SK-N-SH (cell line): Measurements from ENCODE around the gene CFAP92. TPM values are rescaled to one million over a fixed set of nuclear protein-coding genes. Genes with fewer than 3 reads are reported as not detected.

Experiments
- CTCF ChIA-PET: fragments of 300-600, 350-600 bp; formaldehyde crosslinking; extraction: SDS; loops from one replicate; lab custom pipeline; 2021; lab: Yijun Ruan, JAX
- POLR2A ChIA-PET: fragments of 350-600 bp; sonication (Branson Sonifier 250); formaldehyde crosslinking; extraction: SDS; loops from one replicate; lab custom pipeline; 2020; ENCODE audit warnings: antibody characterized with exemption, inconsistent platforms; lab: Yijun Ruan, JAX
- DNase-seq: peaks from one replicate; pipeline ENCODE4 v3.0.0; 2012
- H2AFZ ChIP-seq: fragments of 200-600 bp; sonication (generic); 2 replicates; pipeline ENCODE4 v1.8.1; 2016; ENCODE audit warnings: antibody characterized with exemption, mild to moderate bottlenecking, low read depth
- H3F3A ChIP-seq: fragments of 200-600 bp; sonication (generic); replicated peaks from 2 replicates; pipeline ENCODE3; 2016; ENCODE audit warnings: antibody characterized with exemption, mild to moderate bottlenecking; ENCODE audit not compliant: insufficient read depth
- H3K27ac ChIP-seq, 2 experiments: fragments of 200-500 bp in 1 of 2; fragments of 200-600 bp in 1 of 2; sonication (Bioruptor generic) in 1 of 2; sonication (generic), shearing (Covaris generic) in 1 of 2; 2 replicates each; pipeline versions ENCODE4 v1.5.1 to v1.6.1; 2014 to 2016; ENCODE audit warnings: low read depth in 2 of 2, inconsistent platforms in 1 of 2, low read length in 1 of 2, mild to moderate bottlenecking in 1 of 2, mixed read lengths in 1 of 2
- H3K27me3 ChIP-seq: fragments of 200-600 bp; sonication (generic), shearing (Covaris generic); 2 replicates; pipeline ENCODE4 v1.6.1; 2016; ENCODE audit warnings: mixed run types; ENCODE audit not compliant: insufficient read depth
- H3K36me3 ChIP-seq, 2 experiments: fragments of 200-500 bp in 1 of 2; fragments of 200-600 bp in 1 of 2; sonication (Bioruptor generic) in 1 of 2; sonication (generic) in 1 of 2; replicated peaks in 1 of 2; 2 replicates each; pipeline versions ENCODE3 to v1.5.1; 2014 to 2016; ENCODE audit warnings: low read length in 1 of 2, mild to moderate bottlenecking in 1 of 2; ENCODE audit not compliant: insufficient read depth in 2 of 2, control insufficient read depth in 1 of 2
- H3K4me1 ChIP-seq, 2 experiments: fragments of 200-500 bp in 1 of 2; fragments of 200-600 bp in 1 of 2; sonication (Bioruptor generic) in 1 of 2; sonication (generic), shearing (Covaris generic) in 1 of 2; 2 replicates each; pipeline versions ENCODE4 v1.5.1 to v1.6.1; 2014 to 2016; ENCODE audit warnings: low read depth in 1 of 2, low read length in 1 of 2, mixed run types in 1 of 2; ENCODE audit not compliant: insufficient read depth in 2 of 2, control insufficient read depth in 1 of 2
- H3K4me2 ChIP-seq: fragments of 200-600 bp; sonication (generic), shearing (Covaris generic); 2 replicates; pipeline ENCODE4 v1.6.1; 2017; ENCODE audit warnings: mixed run types
- H3K4me3 ChIP-seq, 2 experiments: fragments of 200-500 bp in 1 of 2; fragments of 200-600 bp in 1 of 2; sonication (Bioruptor generic) in 1 of 2; sonication (generic), shearing (Covaris generic) in 1 of 2; 2 replicates each; pipeline versions ENCODE4 v1.5.1 to v1.8.1; 2014 to 2016; ENCODE audit warnings: low read depth in 2 of 2, inconsistent platforms in 1 of 2, low read length in 1 of 2, mild to moderate bottlenecking in 1 of 2, mixed read lengths in 1 of 2, moderate library complexity in 1 of 2
- H3K79me2 ChIP-seq: fragments of 200-600 bp; sonication (generic); 2 replicates; pipeline ENCODE4 v1.8.1; 2017; ENCODE audit warnings: mild to moderate bottlenecking; ENCODE audit not compliant: insufficient read depth
- H3K9ac ChIP-seq: fragments of 200-600 bp; sonication (generic); 2 replicates; pipeline ENCODE4 v1.6.1; 2017; ENCODE audit warnings: mixed run types
- H3K9me2 ChIP-seq: fragments of 200-600 bp; sonication (generic); 2 replicates; pipeline ENCODE4 v1.6.1; 2017; ENCODE audit warnings: mixed run types
- H3K9me3 ChIP-seq: fragments of 200-600 bp; sonication (generic); 2 replicates; pipeline ENCODE4 v1.6.1; 2017; ENCODE audit warnings: mixed run types, mild to moderate bottlenecking, moderate library complexity
- H4K20me1 ChIP-seq: fragments of 200-600 bp; sonication (generic); 2 replicates; pipeline ENCODE4 v1.6.1; 2017; ENCODE audit warnings: mild to moderate bottlenecking, mixed run types; ENCODE audit not compliant: insufficient read depth
- EP300 ChIP-seq, 2 experiments: IDR thresholded peaks; 2 replicates each; pipeline versions ENCODE4 v1.4.0 to v1.6.1; 2012; ENCODE audit warnings: borderline replicate concordance in 1 of 2, low read depth in 1 of 2, low read length in 1 of 2
- FOXM1 ChIP-seq: IDR thresholded peaks from 2 replicates; pipeline ENCODE4 v1.4.0; 2012; ENCODE audit warnings: low read depth, mild to moderate bottlenecking
- MXI1 ChIP-seq: IDR thresholded peaks from 2 replicates; pipeline ENCODE4 v1.6.1; 2012; ENCODE audit warnings: mild to moderate bottlenecking, low read depth, low read length, improper control_type of control experiment
- SIN3A ChIP-seq: IDR thresholded peaks from 2 replicates; pipeline ENCODE4 v1.6.1; 2012; ENCODE audit warnings: low read depth, mild to moderate bottlenecking, low read length, moderate library complexity, borderline replicate concordance
- TCF12 ChIP-seq: IDR thresholded peaks from 2 replicates; pipeline ENCODE4 v1.4.0; 2012
- YY1 ChIP-seq: IDR thresholded peaks from 2 replicates; pipeline ENCODE4 v1.4.0; 2012; ENCODE audit warnings: low read depth, mild to moderate bottlenecking
- WGBS: methylation state at CpG from one replicate; pipeline ENCODE4 v1.1.6; 2017; ENCODE audit warnings: low lambda C conversion rate; 5-methylcytosine and 5-hydroxymethylcytosine counted together
- polyA plus RNA-seq, 3 experiments: library from polyadenylated mRNA; depleted of rRNA; stranded (reverse); fragments of >200 nt; gene quantifications; 2 replicates each; pipeline ENCODE4 v1.2.3, GENCODE V29; 2012
- TF ChIP-seq, protein P1 (sequence below): IDR thresholded peaks from 2 replicates; pipeline ENCODE4 v1.4.0; 2012; ENCODE audit warnings: low read depth, borderline replicate concordance
- TF ChIP-seq, protein P2 (sequence below): IDR thresholded peaks from 2 replicates; pipeline ENCODE4 v1.6.1; 2012; ENCODE audit warnings: mild to moderate bottlenecking, low read depth, low read length, moderate library complexity
- TF ChIP-seq, protein P3 (sequence below): fragments of 200-600 bp; sonication (generic); IDR thresholded peaks from 2 replicates; pipeline ENCODE4 v1.6.1; 2017; ENCODE audit warnings: antibody characterized with exemption, mild to moderate bottlenecking, moderate library complexity

Gene CFAP92
- polyA plus RNA-seq, 1 of the 3 experiments (the other 2 are of a cell fraction): not detected

DNA sequence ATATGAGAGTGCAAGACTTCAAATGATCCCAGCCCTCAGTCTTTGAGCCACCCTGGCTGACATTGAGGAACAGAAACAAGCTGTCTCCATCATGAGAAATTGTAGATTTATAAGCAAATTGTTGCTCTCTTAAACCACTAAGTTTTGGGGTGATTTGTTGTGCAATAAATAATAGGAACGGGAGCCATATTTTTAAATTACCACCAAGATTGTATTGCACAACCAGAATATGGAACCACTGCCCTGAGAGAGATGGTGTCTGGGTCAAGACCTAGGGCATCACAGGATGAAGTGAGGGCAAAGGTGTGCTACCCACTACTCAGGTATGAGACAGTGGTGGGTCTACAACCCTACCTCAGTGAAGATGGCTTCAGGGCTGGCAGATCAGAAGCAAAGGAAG is 2.3 kb upstream of the CFAP92 start:
- no peak for DNase-seq
- no peaks in the 10 kb centered on the region for H3K9me2 ChIP-seq
- no peaks in the 10 kb centered on the region for H3F3A ChIP-seq
- WGBS: 60% methylated on average over 1 of the region's 1 CpG
- ChIA-PET CTCF (interaction anchor here (1.1 to 5.4 kb wide), 2 partner anchors 26 to 31 kb away, joined by 3 to 43 read pairs; no protein-coding TSS in a partner anchor), POLR2A (no interaction called here)
- H3K27me3 ChIP-seq: peaks cover 38% of the 10 kb centered on the region
- no peak overlapping the region for H3K4me3 ChIP-seq
- H3K9ac ChIP-seq: no peak overlapping the region
- H4K20me1 ChIP-seq: no peaks in the 10 kb centered on the region
- no peak overlapping the region for H3K4me2 ChIP-seq
- peaks cover 0 to 15% of the 10 kb centered on the region in 2 experiments; a peak in 1 of 4 replicates for H3K4me1 ChIP-seq
- no peak overlapping the region for H3K27ac ChIP-seq
- H3K79me2 ChIP-seq: no peaks in the 10 kb centered on the region
- H3K9me3 ChIP-seq: no peaks in the 10 kb centered on the region
- H2AFZ ChIP-seq: no peak overlapping the region
- no peak for TF ChIP-seq MXI1
- no peak for TF ChIP-seq YY1
- no peak for TF ChIP-seq SIN3A
- TF ChIP-seq, protein P1, sequence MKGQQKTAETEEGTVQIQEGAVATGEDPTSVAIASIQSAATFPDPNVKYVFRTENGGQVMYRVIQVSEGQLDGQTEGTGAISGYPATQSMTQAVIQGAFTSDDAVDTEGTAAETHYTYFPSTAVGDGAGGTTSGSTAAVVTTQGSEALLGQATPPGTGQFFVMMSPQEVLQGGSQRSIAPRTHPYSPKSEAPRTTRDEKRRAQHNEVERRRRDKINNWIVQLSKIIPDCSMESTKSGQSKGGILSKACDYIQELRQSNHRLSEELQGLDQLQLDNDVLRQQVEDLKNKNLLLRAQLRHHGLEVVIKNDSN: no peak
- no peak for TF ChIP-seq TCF12
- TF ChIP-seq, all 33 proteins: peak for 0
- no peaks in the 10 kb centered on the region for H3K36me3 ChIP-seq

- no peak overlapping the region for H3K4me3 ChIP-seq
- no peaks in the 10 kb centered on the region for H3K36me3 ChIP-seq
- no peaks in the 10 kb centered on the region for H3K79me2 ChIP-seq
- peaks cover 0 to 15% of the 10 kb centered on the region in 2 experiments; a peak in 1 of 4 replicates for H3K4me1 ChIP-seq
- H2AFZ ChIP-seq: no peak overlapping the region
- H3K27me3 ChIP-seq: peaks cover 34% of the 10 kb centered on the region
- H4K20me1 ChIP-seq: no peaks in the 10 kb centered on the region
- TF ChIP-seq, protein P1: no peak
- no peak for TF ChIP-seq FOXM1
- TF ChIP-seq, all 33 proteins: peak for 0
- CTCF ChIA-PET: interaction anchor here (0.9 to 5.4 kb wide), 4 partner anchors 12 to 58 kb away, joined by 3 to 43 read pairs (median 4); no protein-coding TSS in a partner anchor
- Histone ChIP-seq H3K9me2 (no peaks in the 10 kb centered on the region), H3K4me2 (no peak overlapping the region), H3K9me3 (no peaks in the 10 kb centered on the region), H3K27ac (no peak overlapping the region), H3K9ac (no peak overlapping the region), H3F3A (no peaks in the 10 kb centered on the region)
- WGBS: 100% methylated on average over 1 of the region's 1 CpG
- POLR2A ChIA-PET: no interaction called here
- DNase-seq: no peak
Observed at GRCh38 chr3:128995737-128996136, 1.9 kb upstream of the CFAP92 start.

DNA sequence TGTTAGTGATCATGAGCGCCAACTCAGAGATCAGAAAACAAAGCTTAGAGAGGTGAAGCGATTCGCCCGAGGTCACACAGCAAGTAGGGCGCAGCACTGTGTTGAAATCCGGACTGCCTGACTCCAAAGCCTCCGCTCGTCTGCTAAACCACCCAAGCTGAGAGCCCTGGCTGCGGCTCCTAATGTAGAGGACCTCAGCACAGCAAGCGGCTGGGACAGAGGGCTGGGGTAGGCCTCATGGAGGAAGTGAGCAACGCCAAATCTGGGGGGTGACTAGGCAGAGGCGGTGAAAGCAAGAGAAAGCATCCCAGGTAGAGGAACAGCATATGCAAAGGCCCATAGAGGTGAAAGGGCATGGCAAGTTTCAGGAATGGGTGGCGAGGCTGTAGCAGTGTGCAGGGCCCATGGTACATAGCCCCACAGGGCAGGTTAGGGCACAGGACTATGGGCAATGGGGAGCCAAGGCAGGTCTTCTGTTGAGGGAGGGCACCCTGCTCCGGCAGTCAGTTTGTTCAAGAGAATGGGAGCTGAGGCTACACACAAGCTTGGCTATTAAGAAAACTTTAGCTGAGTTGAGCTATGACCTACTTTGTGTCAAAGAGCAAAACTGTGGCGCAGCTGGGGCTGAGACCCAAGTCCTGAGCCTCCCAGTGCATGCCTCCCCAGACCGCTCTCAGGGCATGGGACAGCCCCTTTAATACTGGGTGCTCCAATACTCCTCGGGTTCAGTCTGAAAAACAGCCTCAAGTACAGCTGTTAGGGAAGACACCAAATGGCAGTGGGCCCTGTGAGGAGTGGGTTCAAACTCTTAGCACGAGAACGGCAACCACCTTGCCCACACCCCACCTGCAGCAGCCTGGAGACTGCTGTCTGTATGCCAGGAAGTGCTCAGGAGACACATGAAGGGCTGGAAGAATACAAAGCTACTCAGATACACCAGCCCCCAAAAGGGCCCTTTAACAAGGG is 988 bp upstream of the CFAP92 start:
- no peak overlapping the region; the same call in 1 of the 2 replicates for H2AFZ ChIP-seq
- TF ChIP-seq EP300 (IDR thresholded peaks at IDR 0.05; ENCODE audit: borderline replicate concordance in 1 of 2, low read depth in 1 of 2, low read length in 1 of 2) (no peak), SIN3A (no peak), TCF12 (no peak), YY1 (no peak)
- TF ChIP-seq, protein P2, sequence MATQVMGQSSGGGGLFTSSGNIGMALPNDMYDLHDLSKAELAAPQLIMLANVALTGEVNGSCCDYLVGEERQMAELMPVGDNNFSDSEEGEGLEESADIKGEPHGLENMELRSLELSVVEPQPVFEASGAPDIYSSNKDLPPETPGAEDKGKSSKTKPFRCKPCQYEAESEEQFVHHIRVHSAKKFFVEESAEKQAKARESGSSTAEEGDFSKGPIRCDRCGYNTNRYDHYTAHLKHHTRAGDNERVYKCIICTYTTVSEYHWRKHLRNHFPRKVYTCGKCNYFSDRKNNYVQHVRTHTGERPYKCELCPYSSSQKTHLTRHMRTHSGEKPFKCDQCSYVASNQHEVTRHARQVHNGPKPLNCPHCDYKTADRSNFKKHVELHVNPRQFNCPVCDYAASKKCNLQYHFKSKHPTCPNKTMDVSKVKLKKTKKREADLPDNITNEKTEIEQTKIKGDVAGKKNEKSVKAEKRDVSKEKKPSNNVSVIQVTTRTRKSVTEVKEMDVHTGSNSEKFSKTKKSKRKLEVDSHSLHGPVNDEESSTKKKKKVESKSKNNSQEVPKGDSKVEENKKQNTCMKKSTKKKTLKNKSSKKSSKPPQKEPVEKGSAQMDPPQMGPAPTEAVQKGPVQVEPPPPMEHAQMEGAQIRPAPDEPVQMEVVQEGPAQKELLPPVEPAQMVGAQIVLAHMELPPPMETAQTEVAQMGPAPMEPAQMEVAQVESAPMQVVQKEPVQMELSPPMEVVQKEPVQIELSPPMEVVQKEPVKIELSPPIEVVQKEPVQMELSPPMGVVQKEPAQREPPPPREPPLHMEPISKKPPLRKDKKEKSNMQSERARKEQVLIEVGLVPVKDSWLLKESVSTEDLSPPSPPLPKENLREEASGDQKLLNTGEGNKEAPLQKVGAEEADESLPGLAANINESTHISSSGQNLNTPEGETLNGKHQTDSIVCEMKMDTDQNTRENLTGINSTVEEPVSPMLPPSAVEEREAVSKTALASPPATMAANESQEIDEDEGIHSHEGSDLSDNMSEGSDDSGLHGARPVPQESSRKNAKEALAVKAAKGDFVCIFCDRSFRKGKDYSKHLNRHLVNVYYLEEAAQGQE: no peak
- TF ChIP-seq, protein P3, sequence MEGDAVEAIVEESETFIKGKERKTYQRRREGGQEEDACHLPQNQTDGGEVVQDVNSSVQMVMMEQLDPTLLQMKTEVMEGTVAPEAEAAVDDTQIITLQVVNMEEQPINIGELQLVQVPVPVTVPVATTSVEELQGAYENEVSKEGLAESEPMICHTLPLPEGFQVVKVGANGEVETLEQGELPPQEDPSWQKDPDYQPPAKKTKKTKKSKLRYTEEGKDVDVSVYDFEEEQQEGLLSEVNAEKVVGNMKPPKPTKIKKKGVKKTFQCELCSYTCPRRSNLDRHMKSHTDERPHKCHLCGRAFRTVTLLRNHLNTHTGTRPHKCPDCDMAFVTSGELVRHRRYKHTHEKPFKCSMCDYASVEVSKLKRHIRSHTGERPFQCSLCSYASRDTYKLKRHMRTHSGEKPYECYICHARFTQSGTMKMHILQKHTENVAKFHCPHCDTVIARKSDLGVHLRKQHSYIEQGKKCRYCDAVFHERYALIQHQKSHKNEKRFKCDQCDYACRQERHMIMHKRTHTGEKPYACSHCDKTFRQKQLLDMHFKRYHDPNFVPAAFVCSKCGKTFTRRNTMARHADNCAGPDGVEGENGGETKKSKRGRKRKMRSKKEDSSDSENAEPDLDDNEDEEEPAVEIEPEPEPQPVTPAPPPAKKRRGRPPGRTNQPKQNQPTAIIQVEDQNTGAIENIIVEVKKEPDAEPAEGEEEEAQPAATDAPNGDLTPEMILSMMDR: no peak

More for the DNA sequence above, 988 bp upstream of the CFAP92 start:
- H3K79me2 ChIP-seq: no peaks in the 10 kb centered on the region
- no peaks in the 10 kb centered on the region for H3K36me3 ChIP-seq
- H3K9me2 ChIP-seq: no peaks in the 10 kb centered on the region
- peak overlapping the region; percentile 69 for H3K4me2 ChIP-seq
- no peak for DNase-seq
- POLR2A ChIA-PET: interaction anchor here (1.0 to 1.1 kb wide), 2 partner anchors 18 to 32 kb away, joined by 3 to 4 read pairs; no protein-coding TSS in a partner anchor
- no peak overlapping the region for H3K9ac ChIP-seq
- CTCF ChIA-PET: interaction anchor here (0.8 to 5.4 kb wide), 7 partner anchors 9 to 250 kb away, joined by 3 to 43 read pairs (median 5); no protein-coding TSS in a partner anchor
- no peaks in the 10 kb centered on the region for H3K9me3 ChIP-seq
- H3F3A ChIP-seq: no peaks in the 10 kb centered on the region
- 66% methylated on average over 12 of the region's 19 CpGs for WGBS
- peaks cover 25% of the 10 kb centered on the region for H3K27me3 ChIP-seq
- H3K27ac ChIP-seq: no peak overlapping the region
- H4K20me1 ChIP-seq: no peaks in the 10 kb centered on the region
- peaks cover 0 to 15% of the 10 kb centered on the region in 2 experiments; a peak in 1 of 4 replicates for H3K4me1 ChIP-seq
- H3K4me3 ChIP-seq: peak overlapping the region in 1 of 2 experiments; percentile 43; a peak in 1 of 4 replicates
